NCI-H748 (cell line): Measurements from ENCODE around the gene DUSP19.

Experiments used
- DNase-seq: peaks from one replicate; lab custom pipeline; 2025; ENCODE audit not compliant: unreplicated experiment; lab: John Stamatoyannopoulos, UW

DUSP19 gene

GRCh38 chr2:183124222-183124956 lies 45.8 kb downstream of the DUSP19 start, which contains the start of gene NUP35:
NUP35 (plus strand) TSS chr2:183124443; CDS start chr2:183124458, 15 bp downstream.
- DNase-seq = peak; percentile 99

GRCh38 chr2:183124957-183125255 lies 46.4 kb downstream of the DUSP19 start:
- no peak for DNase-seq

GRCh38 chr2:183125659-183126341 lies 47.3 kb downstream of the DUSP19 start:
- DNase-seq = no peak

GRCh38 chr2:183126635-183127034 lies 48.1 kb downstream of the DUSP19 start:
- DNase-seq = no peak

- no peak for DNase-seq
These were observed 55.5 kb downstream of the DUSP19 start for GRCh38 chr2:183134016-183134415.

- DNase-seq = no peak
These were observed 70.4 kb downstream of the DUSP19 start for GRCh38 chr2:183148955-183149354.

GRCh38 chr2:183149489-183149888 lies 70.9 kb downstream of the DUSP19 start:
- no peak for DNase-seq
